ENCODE data around the gene EPS8L1.

- TF ChIP-seq, protein P1, sequence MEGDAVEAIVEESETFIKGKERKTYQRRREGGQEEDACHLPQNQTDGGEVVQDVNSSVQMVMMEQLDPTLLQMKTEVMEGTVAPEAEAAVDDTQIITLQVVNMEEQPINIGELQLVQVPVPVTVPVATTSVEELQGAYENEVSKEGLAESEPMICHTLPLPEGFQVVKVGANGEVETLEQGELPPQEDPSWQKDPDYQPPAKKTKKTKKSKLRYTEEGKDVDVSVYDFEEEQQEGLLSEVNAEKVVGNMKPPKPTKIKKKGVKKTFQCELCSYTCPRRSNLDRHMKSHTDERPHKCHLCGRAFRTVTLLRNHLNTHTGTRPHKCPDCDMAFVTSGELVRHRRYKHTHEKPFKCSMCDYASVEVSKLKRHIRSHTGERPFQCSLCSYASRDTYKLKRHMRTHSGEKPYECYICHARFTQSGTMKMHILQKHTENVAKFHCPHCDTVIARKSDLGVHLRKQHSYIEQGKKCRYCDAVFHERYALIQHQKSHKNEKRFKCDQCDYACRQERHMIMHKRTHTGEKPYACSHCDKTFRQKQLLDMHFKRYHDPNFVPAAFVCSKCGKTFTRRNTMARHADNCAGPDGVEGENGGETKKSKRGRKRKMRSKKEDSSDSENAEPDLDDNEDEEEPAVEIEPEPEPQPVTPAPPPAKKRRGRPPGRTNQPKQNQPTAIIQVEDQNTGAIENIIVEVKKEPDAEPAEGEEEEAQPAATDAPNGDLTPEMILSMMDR (conservative IDR thresholded peaks at IDR 0.05; ENCODE audit: low read length): no peak
- TF ChIP-seq EZH2phosphoT487 (IDR thresholded peaks at IDR 0.05; ENCODE audit: borderline replicate concordance): no peak
Measured at GRCh38 chr19:55084416-55084815, 8.7 kb downstream of the EPS8L1 start.
